ENCODE measurements around the gene PCDHGB2.
"Not testable (repeated sequence)": the region's sequence is repeated elsewhere in the genome, so short reads cannot be mapped to it uniquely, and the experiment has no call there.

PCDHGB2 gene
- total RNA-seq, result 0.04 to 0.88 (median 0.24) reads per million in 17 experiments

DNA sequence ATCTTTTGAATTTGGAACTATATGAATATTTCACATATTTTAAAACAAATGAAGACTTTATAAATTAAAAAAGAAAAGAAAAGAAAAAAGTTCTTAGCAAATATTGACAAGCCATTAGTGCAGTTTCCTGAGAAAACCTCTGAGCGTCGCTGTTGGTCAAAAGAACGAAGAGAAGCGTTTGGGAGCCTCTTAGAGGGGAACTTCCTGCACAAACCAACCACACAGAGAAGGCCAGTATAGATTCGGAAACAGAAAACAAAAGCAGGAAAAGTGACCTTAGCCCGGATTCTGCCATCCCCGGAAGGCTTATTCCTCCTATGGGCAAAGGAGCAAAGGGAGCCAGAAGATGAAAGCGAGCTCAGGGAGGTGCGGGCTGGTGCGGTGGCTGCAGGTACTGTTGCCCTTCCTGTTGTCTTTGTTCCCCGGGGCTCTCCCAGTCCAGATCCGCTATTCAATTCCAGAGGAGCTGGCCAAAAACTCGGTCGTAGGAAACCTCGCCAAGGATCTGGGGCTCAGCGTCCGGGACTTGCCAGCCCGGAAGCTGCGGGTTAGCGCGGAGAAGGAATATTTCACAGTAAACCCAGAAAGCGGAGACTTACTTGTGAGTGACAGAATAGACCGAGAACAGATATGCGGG is at the start of gene PCDHGB2:
Gene PCDHGB2 (plus strand): TSS at position 205 of the 637 bp plus-strand sequence. CDS start 142 bp downstream, at position 347.
- peak; percentile 18 to 39 (median 31) for DNase-seq

- DNase-seq, result no peak
Measured at GRCh38 chr5:141313711-141314110, 46.1 kb upstream of the PCDHGB2 start.

DNA sequence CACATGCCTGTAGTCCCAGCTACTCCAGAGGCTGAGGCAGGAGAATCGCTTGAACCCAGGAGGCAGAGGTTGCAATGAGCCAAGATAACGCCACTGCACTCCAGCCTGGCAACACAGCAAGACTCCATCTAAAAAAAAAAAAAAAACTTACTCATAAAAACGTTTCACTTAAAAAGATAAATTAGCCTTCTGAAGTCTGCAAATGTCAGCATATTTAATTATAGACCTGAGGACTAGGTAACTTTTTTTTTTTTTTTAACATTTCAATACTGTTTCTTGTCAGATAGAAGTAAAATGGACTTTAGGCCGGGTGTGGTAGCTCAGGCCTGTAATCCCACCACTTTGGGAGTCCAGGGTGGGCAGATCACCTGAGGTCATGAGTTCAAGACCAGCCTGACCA is 42.8 kb upstream of the PCDHGB2 start:
- not testable (repeated sequence) for DNase-seq

- no peak for DNase-seq
Measured at GRCh38 chr5:141319202-141319601, 40.6 kb upstream of the PCDHGB2 start.

DNA sequence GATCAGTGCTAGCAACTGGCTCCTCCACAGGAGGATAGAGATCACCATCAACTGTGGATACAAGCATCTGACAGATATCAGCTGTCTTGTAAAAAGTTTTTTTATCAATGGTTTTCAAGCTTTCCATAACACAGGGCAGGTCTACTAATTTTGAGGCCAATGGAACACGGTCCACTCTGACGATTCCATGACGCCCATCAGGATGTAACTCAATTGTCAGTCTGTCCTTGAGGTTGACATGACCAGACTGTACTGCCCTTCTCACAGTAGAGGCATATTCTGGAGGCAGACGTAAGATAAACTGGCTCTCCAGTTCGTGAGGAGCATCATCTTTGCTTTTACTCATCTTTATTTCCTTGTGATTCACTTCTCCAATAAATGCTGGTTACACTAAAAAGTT is 40.1 kb upstream of the PCDHGB2 start:
- no peak for DNase-seq

- peak; percentile 96 to 98 (median 97) for DNase-seq
Measured at GRCh38 chr5:141320225-141321169, 39.3 kb upstream of the PCDHGB2 start, which contains the start of gene TAF7. TSS of gene TAF7 (minus strand) at chr5:141320784. CDS start at chr5:141320044, 740 bp downstream.

GRCh38 chr5:141322261-141322660 is 37.5 kb upstream of the PCDHGB2 start:
- DNase-seq, result no peak

DNA sequence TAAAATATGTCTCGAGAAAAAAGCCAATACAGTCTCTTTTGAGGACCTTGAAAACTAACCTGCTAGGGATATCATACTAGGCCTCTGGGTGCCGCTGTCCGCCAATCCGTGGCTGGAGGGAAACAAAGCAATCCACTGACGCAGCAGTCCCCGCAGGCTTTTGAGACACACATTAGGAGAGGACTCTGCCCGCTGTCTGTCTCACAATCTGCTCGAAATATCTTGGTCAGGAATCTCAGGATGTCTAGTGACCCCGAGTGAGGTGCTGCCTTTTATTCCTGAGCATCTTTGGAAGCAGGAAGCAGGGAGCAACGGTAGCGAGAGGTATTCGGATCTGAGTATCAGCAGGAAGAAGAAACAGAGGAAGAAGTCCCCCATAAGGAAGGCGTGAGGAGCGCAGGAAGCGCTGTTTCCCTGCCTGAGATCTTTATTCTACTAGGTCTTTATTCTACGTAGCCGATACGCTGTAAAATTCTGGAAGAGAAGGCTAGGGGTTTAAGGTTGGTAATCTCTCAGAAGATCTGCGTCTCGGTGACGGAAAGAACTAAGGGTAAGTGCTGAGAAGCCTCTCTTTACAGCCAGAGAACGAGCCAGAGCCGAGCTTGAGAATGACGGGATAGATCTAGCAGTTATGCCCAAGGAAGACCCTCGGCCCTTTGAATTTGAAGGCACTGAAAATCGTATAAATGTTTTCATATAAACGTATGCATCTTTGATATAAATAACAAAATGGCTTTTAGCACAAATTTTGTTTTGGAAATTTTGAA is 33.5 kb upstream of the PCDHGB2 start:
- DNase-seq, result peak; percentile 33 to 56 (median 46)

DNA sequence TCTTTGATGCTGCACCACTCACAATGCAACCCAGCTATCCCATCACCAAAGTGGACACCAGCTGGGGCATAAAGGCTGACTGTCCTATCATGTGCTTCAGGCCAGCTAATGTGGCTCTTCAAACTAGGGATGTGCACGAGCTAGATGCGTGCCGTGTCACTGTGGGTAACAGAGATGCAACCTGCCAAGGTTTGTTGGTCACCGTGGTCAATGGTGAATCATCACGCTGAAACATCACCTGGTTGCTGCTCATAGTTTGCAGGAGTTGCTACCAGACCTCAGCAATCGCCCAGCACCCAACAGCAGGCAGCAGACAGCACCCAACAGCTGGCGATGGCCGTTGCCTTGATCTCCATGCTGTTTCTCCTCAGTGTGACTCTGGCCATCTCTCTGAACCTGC is 31.6 kb upstream of the PCDHGB2 start:
- DNase-seq, result no peak

DNA sequence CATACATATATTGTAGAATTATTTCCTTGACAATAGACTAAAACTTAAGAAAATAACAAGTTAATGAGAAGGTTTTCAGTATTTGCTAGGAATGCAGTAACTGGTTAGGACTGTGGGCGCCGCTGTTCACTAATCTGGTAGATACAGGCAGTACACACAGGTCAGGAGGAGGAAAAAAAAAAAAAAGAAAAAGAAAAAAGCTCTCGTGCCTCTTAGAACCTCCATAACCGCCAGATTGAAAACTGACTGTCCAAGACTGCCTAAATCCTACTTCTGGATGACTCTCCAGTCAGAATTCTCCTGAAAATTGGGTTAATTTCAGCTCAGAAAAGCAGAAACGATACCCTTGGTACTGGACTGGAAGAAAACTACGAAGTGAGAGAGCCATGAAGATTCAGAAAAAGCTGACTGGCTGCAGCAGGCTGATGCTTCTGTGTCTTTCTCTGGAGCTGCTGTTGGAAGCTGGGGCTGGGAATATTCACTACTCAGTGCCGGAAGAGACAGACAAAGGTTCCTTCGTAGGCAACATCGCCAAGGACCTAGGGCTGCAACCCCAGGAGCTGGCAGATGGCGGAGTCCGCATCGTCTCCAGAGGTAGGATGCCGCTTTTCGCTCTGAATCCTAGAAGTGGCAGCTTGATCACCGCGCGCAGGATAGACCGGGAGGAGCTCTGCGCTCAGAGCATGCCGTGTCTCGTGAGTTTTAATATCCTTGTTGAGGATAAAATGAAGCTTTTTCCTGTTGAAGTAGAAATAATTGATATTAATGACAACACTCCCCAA is 29.3 kb upstream of the PCDHGB2 start, which contains the start of gene PCDHGA1:
Gene PCDHGA1 (plus strand): TSS at position 216 of the 782 bp plus-strand sequence.
- DNase-seq, result no peak

DNA sequence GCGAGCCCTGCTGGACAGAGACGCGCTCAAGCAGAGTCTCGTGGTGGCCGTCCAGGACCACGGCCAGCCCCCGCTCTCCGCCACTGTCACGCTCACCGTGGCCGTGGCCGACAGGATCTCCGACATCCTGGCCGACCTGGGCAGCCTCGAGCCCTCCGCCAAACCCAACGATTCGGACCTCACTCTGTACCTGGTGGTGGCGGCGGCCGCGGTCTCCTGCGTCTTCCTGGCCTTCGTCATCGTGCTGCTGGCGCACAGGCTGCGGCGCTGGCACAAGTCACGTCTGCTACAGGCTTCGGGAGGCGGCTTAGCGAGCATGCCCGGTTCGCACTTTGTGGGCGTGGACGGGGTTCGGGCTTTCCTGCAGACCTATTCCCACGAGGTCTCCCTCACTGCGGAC is 27.2 kb upstream of the PCDHGB2 start:
- DNase-seq, result not testable (repeated sequence)

DNA sequence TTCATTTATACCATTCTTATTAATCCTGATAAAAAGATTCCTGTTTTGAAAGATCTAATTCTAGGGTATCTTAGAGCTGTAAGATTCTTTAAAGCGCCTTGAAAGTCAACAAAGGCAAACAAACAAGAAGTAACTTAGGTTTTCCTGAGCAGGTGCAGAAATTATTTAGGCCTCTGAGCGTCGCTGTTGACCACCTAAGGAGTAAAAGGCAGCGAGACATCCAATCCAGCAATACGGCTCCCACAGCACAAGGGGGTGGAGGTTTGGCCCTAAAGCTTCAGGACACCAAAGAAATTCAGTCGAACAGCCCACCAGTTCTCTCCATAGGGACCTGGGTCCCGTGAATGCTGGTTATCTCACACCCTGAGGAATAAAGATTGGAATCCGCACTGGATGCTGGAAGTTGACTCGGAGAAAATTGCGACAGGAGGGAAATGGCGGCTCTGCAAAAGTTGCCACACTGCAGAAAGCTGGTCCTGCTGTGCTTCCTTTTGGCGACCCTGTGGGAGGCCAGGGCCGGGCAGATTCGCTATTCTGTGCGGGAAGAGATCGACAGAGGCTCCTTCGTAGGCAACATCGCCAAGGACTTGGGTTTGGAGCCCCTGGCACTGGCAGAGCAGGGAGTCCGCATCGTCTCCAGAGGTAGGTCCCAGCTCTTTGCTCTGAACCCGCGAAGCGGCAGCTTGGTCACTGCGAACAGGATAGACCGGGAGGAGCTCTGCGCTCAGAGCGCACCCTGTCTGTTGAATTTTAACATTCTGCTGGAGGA is 21.1 kb upstream of the PCDHGB2 start, which contains the start of gene PCDHGA2:
Gene PCDHGA2 (plus strand): TSS at position 223 of the 769 bp plus-strand sequence.
- DNase-seq, result peak in 1 of 4 experiments; percentile 32

- DNase-seq, result not testable (repeated sequence)
Measured at GRCh38 chr5:141340781-141341354, 18.9 kb upstream of the PCDHGB2 start.

- no peak for DNase-seq
Measured at GRCh38 chr5:141342773-141343172, 17.0 kb upstream of the PCDHGB2 start.

- DNase-seq, result peak; percentile 9 to 44 (median 24)
Measured at GRCh38 chr5:141343242-141343952, 16.4 kb upstream of the PCDHGB2 start, which contains the start of gene PCDHGA3. TSS of gene PCDHGA3 (plus strand) at chr5:141343829. CDS start at chr5:141344034, 205 bp downstream.

- no peak for DNase-seq
Measured at GRCh38 chr5:141343953-141344463, 15.8 kb upstream of the PCDHGB2 start.

DNA sequence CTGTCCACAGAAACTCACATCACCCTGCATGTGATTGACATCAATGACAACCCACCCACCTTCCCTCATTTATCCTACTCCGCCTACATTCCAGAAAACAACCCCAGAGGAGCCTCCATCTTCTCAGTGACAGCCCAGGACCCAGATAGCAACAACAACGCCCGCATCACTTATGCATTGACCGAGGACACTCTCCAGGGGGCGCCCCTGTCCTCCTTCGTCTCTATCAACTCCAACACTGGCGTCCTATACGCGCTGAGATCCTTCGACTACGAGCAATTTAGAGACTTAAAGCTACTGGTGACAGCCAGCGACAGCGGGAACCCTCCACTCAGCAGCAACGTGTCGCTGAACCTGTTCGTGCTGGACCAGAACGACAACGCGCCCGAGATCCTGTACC is 14.5 kb upstream of the PCDHGB2 start:
- DNase-seq, result no peak

- DNase-seq, result not testable (repeated sequence)
Measured at GRCh38 chr5:141346017-141346416, 13.8 kb upstream of the PCDHGB2 start.

- peak; percentile 5 to 50 (median 26) for DNase-seq
Measured at GRCh38 chr5:141349917-141350619, 9.7 kb upstream of the PCDHGB2 start, which contains the start of gene PCDHGB1. TSS of gene PCDHGB1 (plus strand) at chr5:141350099. CDS start at chr5:141350261, 162 bp downstream.

Measured in suppressor macrophage (primary cell).